ENCODE data around the gene TVP23C. TPM values are rescaled to one million over a fixed set of nuclear protein-coding genes. Genes with fewer than 3 reads are reported as not detected.
"Not testable (repeated sequence)": the region's sequence is repeated elsewhere in the genome, so short reads cannot be mapped to it uniquely, and the experiment has no call there.

TVP23C gene
- total and polyA plus RNA-seq, 2 experiments from 2014 or later: 15.3 to 40.7 TPM

DNA sequence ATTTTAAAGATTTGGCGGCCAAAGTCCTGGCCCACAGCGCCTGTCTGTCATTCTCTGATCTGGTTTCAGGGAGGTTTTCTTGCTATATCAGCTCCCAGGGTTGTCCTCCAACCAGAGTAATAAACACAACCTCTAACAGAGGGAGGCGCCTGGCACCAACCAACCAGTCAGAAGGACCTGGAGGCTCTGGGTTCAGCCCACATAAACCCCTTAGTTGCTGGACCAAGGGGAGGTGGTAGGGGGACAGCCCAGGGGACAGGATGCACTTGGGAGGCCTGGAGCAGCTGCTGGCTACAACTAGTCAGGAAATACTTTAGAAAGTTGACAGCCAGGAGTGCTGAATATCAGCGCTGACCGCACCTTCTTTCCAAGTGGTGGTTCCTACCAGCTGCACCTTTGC, 54.2 kb downstream of the TVP23C start:
- Histone ChIP-seq H3K4me2 (no peak overlapping the region), H4K20me1 (ENCODE audit: insufficient read depth, poor library complexity, severe bottlenecking) (no peaks in the 10 kb centered on the region), H3K9me2 (replicated peaks; ENCODE audit: insufficient read depth) (no peaks in the 10 kb centered on the region), H3K9me3 (ENCODE audit: low read depth) (no peaks in the 10 kb centered on the region), H3K36me3 (replicated peaks; ENCODE audit: insufficient read depth, low read depth) (no peaks in the 10 kb centered on the region), H3K4me1 (ENCODE audit: insufficient read depth) (peaks cover 18% of the 10 kb centered on the region), H2AFZ (no peak overlapping the region), H3K27ac (no peak overlapping the region), H3K79me2 (peaks cover 5% of the 10 kb centered on the region), H3K4me3 (no peak overlapping the region), H3K27me3 (no peaks in the 10 kb centered on the region)
- TF ChIP-seq EZH2 (IDR thresholded peaks at IDR 0.05; ENCODE audit: borderline replicate concordance): no peak
- TF ChIP-seq, protein P1, sequence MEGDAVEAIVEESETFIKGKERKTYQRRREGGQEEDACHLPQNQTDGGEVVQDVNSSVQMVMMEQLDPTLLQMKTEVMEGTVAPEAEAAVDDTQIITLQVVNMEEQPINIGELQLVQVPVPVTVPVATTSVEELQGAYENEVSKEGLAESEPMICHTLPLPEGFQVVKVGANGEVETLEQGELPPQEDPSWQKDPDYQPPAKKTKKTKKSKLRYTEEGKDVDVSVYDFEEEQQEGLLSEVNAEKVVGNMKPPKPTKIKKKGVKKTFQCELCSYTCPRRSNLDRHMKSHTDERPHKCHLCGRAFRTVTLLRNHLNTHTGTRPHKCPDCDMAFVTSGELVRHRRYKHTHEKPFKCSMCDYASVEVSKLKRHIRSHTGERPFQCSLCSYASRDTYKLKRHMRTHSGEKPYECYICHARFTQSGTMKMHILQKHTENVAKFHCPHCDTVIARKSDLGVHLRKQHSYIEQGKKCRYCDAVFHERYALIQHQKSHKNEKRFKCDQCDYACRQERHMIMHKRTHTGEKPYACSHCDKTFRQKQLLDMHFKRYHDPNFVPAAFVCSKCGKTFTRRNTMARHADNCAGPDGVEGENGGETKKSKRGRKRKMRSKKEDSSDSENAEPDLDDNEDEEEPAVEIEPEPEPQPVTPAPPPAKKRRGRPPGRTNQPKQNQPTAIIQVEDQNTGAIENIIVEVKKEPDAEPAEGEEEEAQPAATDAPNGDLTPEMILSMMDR (IDR thresholded peaks at IDR 0.05; ENCODE audit: poor library complexity): no peak
- TF ChIP-seq EZH2phosphoT487 (IDR thresholded peaks at IDR 0.05; ENCODE audit: low read depth, severe bottlenecking, unreplicated experiment): no peak
- 96% methylated on average over 5 of the region's 5 CpGs for WGBS (ENCODE audit: low lambda C conversion rate, missing lambda C conversion rate)
- DNase-seq (ENCODE audit: low spot score): no peak

DNA sequence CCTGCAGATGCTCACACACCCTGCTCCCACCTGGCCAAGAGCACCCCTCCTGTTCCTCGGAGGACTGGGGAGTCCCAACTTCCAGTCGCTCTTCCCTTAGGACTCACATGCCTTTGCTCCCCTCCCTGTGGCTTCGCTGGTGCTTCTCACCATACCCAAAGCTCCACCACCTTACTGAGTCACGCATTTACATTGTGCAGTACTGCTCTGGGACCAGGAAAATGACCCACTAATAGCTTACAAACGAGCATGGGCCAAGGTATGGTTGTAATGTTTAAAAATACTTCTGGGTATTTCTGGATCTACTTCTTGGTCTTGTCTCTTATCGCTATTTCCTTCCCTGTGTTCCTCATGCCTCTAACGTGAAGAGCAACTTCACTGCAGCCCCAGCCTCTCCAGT, 54.8 kb downstream of the TVP23C start:
- Histone ChIP-seq H2AFZ (no peak overlapping the region), H3K9me3 (ENCODE audit: low read depth) (no peaks in the 10 kb centered on the region), H3K27me3 (no peaks in the 10 kb centered on the region), H4K20me1 (ENCODE audit: insufficient read depth, poor library complexity, severe bottlenecking) (no peaks in the 10 kb centered on the region), H3K4me2 (no peak overlapping the region), H3K27ac (no peak overlapping the region), H3K9me2 (replicated peaks; ENCODE audit: insufficient read depth) (no peaks in the 10 kb centered on the region), H3K36me3 (replicated peaks; ENCODE audit: insufficient read depth, low read depth) (no peaks in the 10 kb centered on the region), H3K79me2 (peaks cover 5% of the 10 kb centered on the region), H3K4me3 (no peak overlapping the region), H3K4me1 (ENCODE audit: insufficient read depth) (peaks cover 12% of the 10 kb centered on the region)
- TF ChIP-seq EZH2phosphoT487 (IDR thresholded peaks at IDR 0.05; ENCODE audit: low read depth, severe bottlenecking, unreplicated experiment) (no peak), EZH2 (IDR thresholded peaks at IDR 0.05; ENCODE audit: borderline replicate concordance) (no peak)
- DNase-seq (ENCODE audit: low spot score): no peak
- 81% methylated on average over 7 of the region's 7 CpGs for WGBS (ENCODE audit: low lambda C conversion rate, missing lambda C conversion rate)

DNA sequence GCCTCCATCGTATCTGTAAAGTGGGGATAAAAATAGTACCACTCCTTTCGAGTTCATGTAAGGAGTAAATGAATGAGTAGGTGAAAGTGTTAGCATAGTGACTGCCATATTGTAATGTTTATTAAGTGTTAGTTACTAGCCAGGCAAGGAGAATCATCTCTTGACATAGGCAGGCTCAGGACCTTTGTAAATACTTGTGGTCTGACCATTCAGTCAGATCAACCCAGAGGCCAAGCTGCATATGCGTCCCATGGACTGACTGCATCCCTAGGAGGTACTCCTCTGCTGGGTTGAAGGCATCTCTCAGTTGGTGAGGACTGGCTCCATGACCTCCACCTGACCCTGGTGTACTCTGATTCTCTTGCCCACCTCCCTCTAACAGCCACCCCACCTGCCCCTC, 55.4 kb downstream of the TVP23C start:
- Histone ChIP-seq H4K20me1 (ENCODE audit: insufficient read depth, poor library complexity, severe bottlenecking) (no peaks in the 10 kb centered on the region), H3K4me3 (no peak overlapping the region), H3K27me3 (no peaks in the 10 kb centered on the region), H3K4me2 (no peak overlapping the region), H3K27ac (no peak overlapping the region), H3K9me3 (ENCODE audit: low read depth) (no peaks in the 10 kb centered on the region), H3K79me2 (peaks cover 5% of the 10 kb centered on the region), H2AFZ (no peak overlapping the region), H3K9me2 (replicated peaks; ENCODE audit: insufficient read depth) (no peaks in the 10 kb centered on the region), H3K36me3 (replicated peaks; ENCODE audit: insufficient read depth, low read depth) (no peaks in the 10 kb centered on the region), H3K4me1 (ENCODE audit: insufficient read depth) (peaks cover 8% of the 10 kb centered on the region)
- no peak for TF ChIP-seq EZH2phosphoT487 (IDR thresholded peaks at IDR 0.05; ENCODE audit: low read depth, severe bottlenecking, unreplicated experiment)
- TF ChIP-seq, protein P1 (IDR thresholded peaks at IDR 0.05; ENCODE audit: poor library complexity): no peak
- TF ChIP-seq EZH2 (IDR thresholded peaks at IDR 0.05; ENCODE audit: borderline replicate concordance): no peak
- no peak for DNase-seq (ENCODE audit: low spot score)
- 99% methylated on average over 3 of the region's 3 CpGs for WGBS (ENCODE audit: low lambda C conversion rate, missing lambda C conversion rate)

DNA sequence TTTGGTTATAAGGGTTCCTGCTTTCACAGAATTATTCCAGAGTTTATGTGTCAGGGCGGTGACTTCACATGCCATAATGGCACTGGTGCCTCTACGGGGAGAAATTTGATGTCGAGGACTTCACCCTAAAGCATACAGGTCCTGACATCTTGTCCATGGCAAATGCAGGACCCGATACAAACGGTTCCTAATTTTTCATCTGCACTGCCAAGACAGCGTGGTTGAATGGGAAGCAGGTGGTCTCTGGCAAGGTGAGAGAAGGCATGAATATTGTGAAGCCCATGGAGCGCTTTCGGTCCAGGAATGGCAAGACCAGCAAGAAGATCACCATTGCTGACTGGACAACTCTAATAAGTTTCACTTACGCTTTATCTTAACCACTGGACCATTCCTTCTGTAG, 56.3 kb downstream of the TVP23C start:
- no peak overlapping the region for H3K4me3 ChIP-seq
- no peak overlapping the region for H2AFZ ChIP-seq
- H3K9me2 ChIP-seq (replicated peaks; ENCODE audit: insufficient read depth): no peaks in the 10 kb centered on the region
- 98% methylated on average over 9 of the region's 9 CpGs for WGBS (ENCODE audit: low lambda C conversion rate, missing lambda C conversion rate)
- H3K27ac ChIP-seq: no peak overlapping the region
- no peak overlapping the region for H3K4me2 ChIP-seq
- H3K9me3 ChIP-seq (ENCODE audit: low read depth): no peaks in the 10 kb centered on the region
- H3K4me1 ChIP-seq (ENCODE audit: insufficient read depth): no peaks in the 10 kb centered on the region
- no peaks in the 10 kb centered on the region for H3K27me3 ChIP-seq
- TF ChIP-seq EZH2phosphoT487 (IDR thresholded peaks at IDR 0.05; ENCODE audit: low read depth, severe bottlenecking, unreplicated experiment) (no peak), EZH2 (IDR thresholded peaks at IDR 0.05; ENCODE audit: borderline replicate concordance) (no peak)
- TF ChIP-seq, protein P1 (IDR thresholded peaks at IDR 0.05; ENCODE audit: poor library complexity): no peak
- peaks cover 5% of the 10 kb centered on the region for H3K79me2 ChIP-seq
- H3K36me3 ChIP-seq (replicated peaks; ENCODE audit: insufficient read depth, low read depth): no peaks in the 10 kb centered on the region
- H4K20me1 ChIP-seq (ENCODE audit: insufficient read depth, poor library complexity, severe bottlenecking): no peaks in the 10 kb centered on the region
- no peak for DNase-seq (ENCODE audit: low spot score)

DNA sequence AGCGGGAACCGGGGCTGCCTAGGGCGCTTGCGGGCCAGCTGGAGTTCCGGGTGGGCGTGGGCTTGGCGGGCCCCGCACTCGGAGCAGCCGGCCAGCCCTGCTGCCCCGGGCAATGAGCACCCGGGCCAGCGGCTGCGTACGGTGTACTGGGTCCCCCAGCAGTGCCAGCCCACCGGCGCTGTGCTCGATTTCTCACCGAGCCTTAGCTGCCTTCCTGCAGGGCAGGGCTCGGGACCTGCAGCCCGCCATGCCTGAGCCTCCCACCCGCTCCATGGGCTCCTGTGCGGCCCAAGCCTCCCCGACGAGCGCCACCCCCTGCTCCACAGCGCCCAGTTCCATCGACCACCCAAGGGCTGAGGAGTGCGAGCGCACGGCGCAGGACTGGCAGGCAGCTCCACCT, 57.6 kb downstream of the TVP23C start:
- H3K4me3 ChIP-seq; H3K27me3 ChIP-seq; H3K4me2 ChIP-seq; DNase-seq (ENCODE audit: low spot score); H3K36me3 ChIP-seq (replicated peaks; ENCODE audit: insufficient read depth, low read depth); H2AFZ ChIP-seq; H3K9me2 ChIP-seq (replicated peaks; ENCODE audit: insufficient read depth); H3K79me2 ChIP-seq; H3K9me3 ChIP-seq (ENCODE audit: low read depth); H3K27ac ChIP-seq; H3K4me1 ChIP-seq (ENCODE audit: insufficient read depth); H4K20me1 ChIP-seq (ENCODE audit: insufficient read depth, poor library complexity, severe bottlenecking): not testable (repeated sequence)
- 95% methylated on average over 25 of the region's 32 CpGs for WGBS (ENCODE audit: low lambda C conversion rate, missing lambda C conversion rate)
